HG03060 (cell line): ENCODE measurements around the gene NPHS1.
"Not testable (repeated sequence)": the region's sequence is repeated elsewhere in the genome, so short reads cannot be mapped to it uniquely, and the experiment has no call there.

Experiments used
- ATAC-seq: cut with Tn5 transposase; IDR thresholded peaks from one replicate; pipeline ENCODE4 v1.9.1; 2021; ENCODE audit warnings: low read depth, moderate number of reproducible peaks; ENCODE audit not compliant: unreplicated experiment

The NPHS1 gene

GRCh38 chr19:35852029-35852780 lies at the start of gene NPHS1:
Gene NPHS1 (minus strand): TSS chr19:35852504. CDS start chr19:35851837, 667 bp downstream.
- ATAC-seq = no peak

DNA sequence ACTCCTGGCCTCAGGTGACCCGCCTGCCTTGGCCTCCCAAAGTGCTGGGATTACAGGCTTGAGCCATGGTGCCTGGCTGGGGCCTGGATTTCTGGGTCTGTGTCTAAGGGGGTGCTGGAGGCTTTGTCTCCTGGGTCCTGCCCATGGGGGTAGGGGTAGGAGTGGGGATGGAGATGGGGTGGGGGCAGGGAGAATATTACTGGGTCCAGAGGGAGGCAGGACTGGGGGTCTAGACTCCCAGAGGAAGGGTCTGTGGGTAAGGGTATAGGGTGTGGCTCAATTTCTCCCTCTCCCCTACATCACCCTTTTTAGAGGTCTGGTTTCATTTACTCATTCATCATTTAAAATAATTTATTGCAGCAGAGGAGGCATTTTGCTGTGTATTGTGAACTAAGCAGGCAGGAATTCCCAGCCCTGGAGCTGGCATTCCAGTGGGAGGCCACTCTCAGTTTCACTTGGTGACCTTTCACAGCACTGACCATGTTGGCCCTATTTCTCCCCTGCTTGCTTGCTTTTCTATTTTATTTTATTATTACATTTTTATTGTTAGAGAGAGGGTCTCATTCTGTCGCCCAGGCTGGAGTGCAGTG lies 48.8 kb upstream of the NPHS1 start:
- no peak for ATAC-seq

DNA sequence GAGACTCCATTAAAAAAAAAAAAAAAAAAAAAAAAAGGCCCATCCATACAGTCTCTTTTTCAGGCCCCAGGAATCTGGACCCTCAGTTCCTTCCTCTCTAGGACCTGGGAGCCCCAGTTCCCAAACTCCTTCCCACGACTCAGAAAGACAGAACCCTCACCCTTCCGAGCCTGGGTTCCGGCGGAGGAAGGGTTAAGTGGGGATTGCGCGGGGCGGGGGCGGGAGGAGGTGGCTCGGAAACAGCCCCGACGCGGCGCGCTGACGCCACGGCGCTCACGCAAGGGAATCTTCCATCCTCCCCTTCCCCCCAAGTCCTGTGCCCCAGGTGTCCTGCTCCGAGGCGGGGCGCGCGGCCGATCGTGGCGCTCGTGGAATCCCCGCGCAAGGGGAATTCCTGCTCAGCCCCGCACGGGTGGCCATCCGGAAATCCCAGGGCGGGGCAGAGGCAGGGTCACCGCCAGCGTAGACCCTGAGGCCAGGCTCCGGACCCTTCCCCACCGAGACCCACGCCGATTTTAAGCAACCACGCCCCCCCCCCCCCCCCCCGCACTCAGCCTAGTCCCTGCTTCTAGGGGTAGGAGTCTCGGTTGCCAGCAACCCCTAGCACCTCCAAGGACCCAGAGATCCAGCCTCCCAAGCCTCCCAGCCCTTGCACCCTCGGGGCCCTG lies 47.4 kb upstream of the NPHS1 start:
- no peak for ATAC-seq

GRCh38 chr19:35898499-35898809 lies 46.1 kb upstream of the NPHS1 start:
- no peak for ATAC-seq

- no peak for ATAC-seq
These were observed 45.6 kb upstream of the NPHS1 start for GRCh38 chr19:35897706-35898451.

- no peak for ATAC-seq
These were observed 44.3 kb upstream of the NPHS1 start for GRCh38 chr19:35896643-35897040.

DNA sequence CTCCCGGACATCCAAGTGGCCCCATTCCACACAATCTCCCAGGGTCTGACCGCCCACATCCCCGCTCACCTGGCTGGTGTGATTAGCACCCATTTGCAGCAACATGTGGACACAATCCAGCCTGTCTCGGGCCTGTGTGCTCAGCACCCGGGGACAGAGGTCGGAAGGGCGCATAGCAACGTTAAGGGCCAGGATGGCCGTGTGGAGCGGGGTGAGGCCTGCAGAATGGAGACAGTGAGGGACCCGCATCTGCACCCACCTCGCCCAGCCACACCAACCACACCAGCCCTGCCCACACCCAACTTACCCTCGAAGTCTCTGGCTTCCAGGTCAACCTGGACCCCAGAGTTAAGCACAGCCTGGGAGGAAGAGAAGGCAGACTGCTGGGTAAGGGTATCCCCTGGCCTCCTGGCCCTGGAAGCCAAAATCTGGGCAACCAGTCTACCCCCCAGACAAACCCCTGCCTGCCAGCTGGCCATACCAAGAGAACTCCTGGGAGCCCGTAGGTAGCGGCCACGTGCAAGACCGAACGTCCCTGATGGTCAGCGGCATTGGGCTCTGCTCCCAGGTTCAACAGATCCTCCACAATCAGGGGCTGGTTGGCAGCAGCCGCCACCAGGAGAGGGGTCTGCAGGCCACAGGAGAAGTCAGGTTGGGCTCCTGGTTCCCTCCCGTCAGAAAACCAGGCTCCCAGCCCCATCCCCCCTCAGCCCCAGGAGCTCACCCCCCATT lies 43.8 kb upstream of the NPHS1 start:
- ATAC-seq = no peak

DNA sequence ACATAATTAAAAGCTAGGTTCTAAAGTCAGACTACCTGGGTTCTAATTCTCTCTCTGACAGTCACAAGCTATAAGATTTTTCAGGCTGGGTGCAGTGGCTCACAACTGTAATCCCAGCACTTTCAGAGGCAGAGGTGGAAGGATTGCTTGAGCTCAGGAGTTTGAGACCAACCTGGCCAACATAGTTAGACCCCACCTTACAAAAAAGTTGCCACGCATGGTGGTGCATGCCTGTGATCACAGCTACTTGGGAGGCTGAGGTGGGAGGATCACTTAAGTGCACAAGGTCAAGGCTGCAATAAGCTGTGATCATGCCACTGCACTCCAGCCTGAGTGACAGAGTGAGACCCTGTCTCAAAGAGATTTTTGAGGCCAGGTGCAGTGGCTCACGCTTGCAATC lies 42.0 kb upstream of the NPHS1 start:
- ATAC-seq = no peak

- not testable (repeated sequence) for ATAC-seq
These were observed 39.5 kb upstream of the NPHS1 start for GRCh38 chr19:35891819-35892218.

DNA sequence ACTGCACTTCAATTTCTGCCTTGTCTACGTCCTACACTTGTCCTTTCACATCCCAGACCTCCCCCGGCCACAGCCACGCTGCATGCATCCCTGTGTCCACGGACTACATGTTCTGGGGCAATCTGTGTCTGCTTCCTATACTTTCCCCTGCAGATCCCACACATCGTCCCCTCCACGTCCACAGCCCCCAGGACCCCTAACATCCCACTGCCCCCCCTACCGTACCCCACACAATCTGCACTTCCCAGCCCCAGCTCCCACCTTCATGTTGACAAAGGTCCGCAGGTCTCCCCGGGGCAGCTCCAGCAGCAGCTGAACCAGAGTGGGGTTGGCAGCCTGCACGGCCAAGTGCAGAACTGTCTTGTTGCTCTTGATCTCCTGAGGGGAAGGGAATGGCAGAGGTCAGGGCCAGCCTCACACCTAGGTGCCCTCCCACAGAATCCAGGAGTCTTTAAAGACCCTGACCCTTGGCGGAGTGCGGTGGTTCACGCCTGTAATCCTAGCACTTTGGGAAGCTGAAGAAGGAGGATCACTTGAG lies 37.9 kb upstream of the NPHS1 start:
- ATAC-seq = no peak

- no peak for ATAC-seq
These were observed 37.2 kb upstream of the NPHS1 start for GRCh38 chr19:35889370-35890112.

GRCh38 chr19:35888398-35888797 lies 36.1 kb upstream of the NPHS1 start:
- no peak for ATAC-seq

GRCh38 chr19:35887197-35887596 lies 34.9 kb upstream of the NPHS1 start:
- no peak for ATAC-seq

GRCh38 chr19:35885904-35886303 lies 33.6 kb upstream of the NPHS1 start:
- no peak for ATAC-seq

- no peak for ATAC-seq
These were observed 33.0 kb upstream of the NPHS1 start for GRCh38 chr19:35885225-35885738.

- ATAC-seq = no peak
These were observed 31.6 kb upstream of the NPHS1 start for GRCh38 chr19:35883882-35884281.

- ATAC-seq = no peak
These were observed 30.0 kb upstream of the NPHS1 start for GRCh38 chr19:35882114-35882832.

DNA sequence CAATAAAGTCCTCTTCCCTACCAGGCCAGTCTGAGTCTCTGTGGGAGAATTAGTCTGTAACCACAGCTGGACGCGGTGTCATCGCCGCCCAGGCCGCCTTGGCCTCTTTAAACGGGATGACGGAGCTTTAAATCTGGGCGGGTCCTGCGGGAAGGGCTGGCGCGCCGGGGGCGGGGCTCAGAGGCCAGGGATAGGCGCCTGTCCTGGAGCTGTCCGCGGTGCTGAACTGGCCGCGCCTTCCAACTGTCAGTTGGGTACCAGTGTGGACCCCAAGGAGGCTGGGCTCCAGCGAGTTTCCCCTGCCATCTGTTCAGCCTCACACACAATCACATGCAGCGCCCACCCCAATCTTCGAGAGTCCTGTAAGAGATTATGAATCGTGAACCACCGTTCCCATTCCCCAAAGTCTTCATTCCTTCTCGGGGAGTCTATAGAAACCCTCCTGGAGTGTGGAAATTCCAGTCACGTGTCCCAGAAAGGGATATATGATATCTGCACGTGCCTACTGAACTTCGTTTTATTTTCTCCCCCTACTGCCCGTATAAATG lies 27.5 kb upstream of the NPHS1 start:
- no peak for ATAC-seq
